AG10803 (cell line): ENCODE measurements around the gene MGST2.

Experiments used
- DNase-seq: peaks from one replicate; pipeline ENCODE4 v3.0.0; 2010; ENCODE audit warnings: low read depth
- H3K4me3 ChIP-seq: 2 replicates; pipeline ENCODE4 v1.5.1; 2011; ENCODE audit warnings: mild to moderate bottlenecking, low read length, control low read depth
- TF ChIP-seq, protein P1 (sequence below): conservative IDR thresholded peaks from 2 replicates; pipeline ENCODE4 v1.5.1; 2011; ENCODE audit warnings: mild to moderate bottlenecking, low read length, control low read depth, inconsistent platforms

Gene MGST2

DNA sequence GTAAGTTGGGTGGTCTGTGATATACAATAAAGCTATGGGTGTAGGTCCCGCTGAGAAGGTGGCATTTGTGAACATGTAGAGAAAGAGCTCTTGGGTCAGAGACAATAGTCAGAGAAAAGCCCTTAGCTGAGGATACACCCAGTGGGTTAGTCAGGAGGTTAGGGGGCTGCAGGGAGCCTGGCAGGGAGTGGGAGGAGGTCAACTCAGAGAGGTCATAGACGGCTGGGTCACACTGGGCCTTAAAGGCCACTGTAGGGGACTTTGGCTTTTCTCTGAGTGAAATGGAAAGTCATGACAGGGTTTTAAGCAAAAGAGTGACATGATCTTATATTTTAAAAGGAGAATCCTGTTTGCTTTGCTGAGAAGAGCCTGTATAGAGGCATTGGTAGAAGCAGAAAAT is 16.7 kb downstream of the MGST2 start:
- H3K4me3 ChIP-seq, result no peak overlapping the region
- DNase-seq, result no peak
- TF ChIP-seq, protein P1, sequence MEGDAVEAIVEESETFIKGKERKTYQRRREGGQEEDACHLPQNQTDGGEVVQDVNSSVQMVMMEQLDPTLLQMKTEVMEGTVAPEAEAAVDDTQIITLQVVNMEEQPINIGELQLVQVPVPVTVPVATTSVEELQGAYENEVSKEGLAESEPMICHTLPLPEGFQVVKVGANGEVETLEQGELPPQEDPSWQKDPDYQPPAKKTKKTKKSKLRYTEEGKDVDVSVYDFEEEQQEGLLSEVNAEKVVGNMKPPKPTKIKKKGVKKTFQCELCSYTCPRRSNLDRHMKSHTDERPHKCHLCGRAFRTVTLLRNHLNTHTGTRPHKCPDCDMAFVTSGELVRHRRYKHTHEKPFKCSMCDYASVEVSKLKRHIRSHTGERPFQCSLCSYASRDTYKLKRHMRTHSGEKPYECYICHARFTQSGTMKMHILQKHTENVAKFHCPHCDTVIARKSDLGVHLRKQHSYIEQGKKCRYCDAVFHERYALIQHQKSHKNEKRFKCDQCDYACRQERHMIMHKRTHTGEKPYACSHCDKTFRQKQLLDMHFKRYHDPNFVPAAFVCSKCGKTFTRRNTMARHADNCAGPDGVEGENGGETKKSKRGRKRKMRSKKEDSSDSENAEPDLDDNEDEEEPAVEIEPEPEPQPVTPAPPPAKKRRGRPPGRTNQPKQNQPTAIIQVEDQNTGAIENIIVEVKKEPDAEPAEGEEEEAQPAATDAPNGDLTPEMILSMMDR, result no peak

DNA sequence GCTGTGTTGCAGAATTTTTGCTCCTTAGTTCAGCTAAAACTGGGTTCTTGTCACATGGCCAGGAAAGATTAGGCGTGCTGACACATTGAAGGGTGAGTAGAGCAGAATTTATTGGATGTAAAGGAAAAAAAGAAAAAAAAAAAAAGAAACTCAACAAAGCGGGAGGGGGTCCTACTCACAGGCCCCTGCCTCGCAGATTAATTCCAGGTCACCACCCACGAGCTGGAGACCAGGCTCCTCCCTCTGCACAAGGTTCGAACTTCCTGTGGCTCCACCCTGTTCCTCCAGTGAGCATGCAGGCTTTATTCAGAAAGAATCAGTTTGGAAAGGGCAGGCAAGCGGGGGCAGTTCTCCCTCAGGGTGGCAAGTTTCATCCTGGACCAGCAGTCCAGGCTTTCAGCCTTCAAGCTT is 17.1 kb downstream of the MGST2 start:
- peak; percentile 8 for DNase-seq
- no peak overlapping the region for H3K4me3 ChIP-seq
- TF ChIP-seq, protein P1, result no peak

DNA sequence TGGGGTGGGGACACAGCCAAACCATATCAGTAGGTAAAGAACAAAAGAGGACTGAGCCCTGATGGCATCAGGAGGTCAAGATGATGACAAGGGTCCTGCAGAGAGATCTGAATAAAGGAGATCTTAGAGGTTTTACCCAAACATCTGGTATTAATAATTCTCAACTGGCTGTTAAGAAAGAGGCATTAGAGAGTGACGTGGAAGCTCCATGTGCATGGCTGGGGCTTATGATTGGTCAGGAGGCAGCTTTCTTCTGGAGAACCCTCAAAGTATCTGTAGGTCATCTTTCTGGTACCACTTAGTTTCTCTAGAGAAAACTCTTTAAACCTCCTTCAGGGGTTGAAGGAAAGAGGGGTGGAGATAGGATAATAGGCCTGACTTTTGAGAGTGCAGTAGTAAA is 18.7 kb downstream of the MGST2 start:
- DNase-seq, result peak; percentile 57
- TF ChIP-seq, protein P1, result no peak
- no peak overlapping the region for H3K4me3 ChIP-seq

DNA sequence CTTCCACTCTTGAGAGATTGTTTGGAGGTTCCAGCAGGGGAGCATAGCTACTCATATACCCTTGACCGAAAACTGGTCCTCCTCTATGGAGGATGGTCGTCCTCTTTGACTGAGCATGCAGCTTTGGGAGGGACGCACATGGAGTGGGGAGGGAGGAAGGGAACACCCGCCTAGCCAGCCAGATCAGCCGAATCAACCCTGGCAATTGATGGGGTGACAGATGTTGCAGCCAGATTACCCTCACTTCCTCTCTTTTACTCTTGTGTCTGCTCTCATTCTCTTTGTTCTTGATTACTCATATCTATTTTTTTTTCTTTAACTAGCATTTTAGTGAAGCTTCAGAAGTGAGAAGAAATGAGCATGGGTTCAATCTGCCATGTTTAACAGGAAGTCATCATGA is 19.6 kb downstream of the MGST2 start:
- H3K4me3 ChIP-seq, result no peak overlapping the region
- TF ChIP-seq, protein P1, result no peak
- no peak for DNase-seq

DNA sequence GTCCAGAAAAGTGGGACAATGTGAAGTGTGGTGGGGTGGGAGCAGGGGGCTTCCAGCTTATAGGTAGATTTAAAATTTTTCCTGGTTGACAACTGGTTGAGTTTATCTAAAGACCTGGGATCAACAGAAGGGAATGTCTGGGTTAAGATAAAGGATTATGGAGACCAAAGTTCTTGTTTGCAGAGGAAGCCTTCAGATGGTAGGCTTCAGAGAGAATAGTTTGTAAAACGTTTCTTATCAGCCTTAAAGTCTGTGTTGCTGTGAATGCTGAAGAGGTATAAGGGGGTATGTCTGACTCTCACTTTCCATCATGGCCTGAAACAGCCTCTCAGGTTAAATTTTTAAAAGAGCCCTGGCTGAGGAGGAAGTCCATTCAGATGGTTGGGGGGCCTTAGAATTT is 20.5 kb downstream of the MGST2 start:
- H3K4me3 ChIP-seq, result no peak overlapping the region
- TF ChIP-seq, protein P1, result no peak
- DNase-seq, result no peak

GRCh38 chr4:139686988-139687387 is 21.4 kb downstream of the MGST2 start:
- no peak overlapping the region for H3K4me3 ChIP-seq
- TF ChIP-seq, protein P1, result no peak
- no peak for DNase-seq

GRCh38 chr4:139689093-139689722 is 23.6 kb downstream of the MGST2 start:
- no peak overlapping the region for H3K4me3 ChIP-seq
- no peak for DNase-seq
- TF ChIP-seq, protein P1, result no peak
